D721Med (cell line): ENCODE results near the gene TMEM178B.

Experiments used
- DNase-seq: peaks from one replicate; pipeline ENCODE4 v3.0.0; 2011; ENCODE audit warnings: low spot score; ENCODE audit not compliant: insufficient read length
- FAIRE-seq: peaks from 2 replicates; lab custom pipeline; 2011; peaks lifted over from hg19 to GRCh38; lab: Jason Lieb, UNC
- CTCF ChIP-seq: IDR thresholded peaks from 2 replicates; pipeline ENCODE4 v1.5.1; 2012; ENCODE audit warnings: mild to moderate bottlenecking, control low read depth; ENCODE audit not compliant: insufficient read depth; ENCODE audit errors: missing control alignments

TMEM178B gene

GRCh38 chr7:141513720-141514119 is 439.9 kb downstream of the TMEM178B start:
- no peak for TF ChIP-seq CTCF
- FAIRE-seq = no peak
- no peak for DNase-seq

- no peak for FAIRE-seq
- DNase-seq = no peak
- TF ChIP-seq CTCF = no peak
Observed at GRCh38 chr7:141515941-141516340, 442.1 kb downstream of the TMEM178B start.

- DNase-seq (no peak), FAIRE-seq (no peak)
- TF ChIP-seq CTCF = no peak
Observed at GRCh38 chr7:141519623-141520022, 445.8 kb downstream of the TMEM178B start.

- FAIRE-seq (no peak), DNase-seq (no peak)
- no peak for TF ChIP-seq CTCF
Observed at GRCh38 chr7:141522657-141523342, 448.9 kb downstream of the TMEM178B start.

GRCh38 chr7:141525973-141526514 is 452.2 kb downstream of the TMEM178B start:
- no peak for DNase-seq
- TF ChIP-seq CTCF = no peak

GRCh38 chr7:141527076-141527475 is 453.2 kb downstream of the TMEM178B start:
- DNase-seq (no peak), FAIRE-seq (no peak)

More at GRCh38 chr7:141525973-141526514, 452.2 kb downstream of the TMEM178B start:
- no peak for FAIRE-seq

More at GRCh38 chr7:141527076-141527475, 453.2 kb downstream of the TMEM178B start:
- TF ChIP-seq CTCF = no peak
